ENCODE results near the gene DNM3.

The DNM3 gene

GRCh38 chr1:172451002-172451443, 609.7 kb downstream of the DNM3 start:
- no peak for DNase-seq (ENCODE audit: low spot score)

- DNase-seq (ENCODE audit: low spot score): peak; percentile 16
These were observed 611.3 kb downstream of the DNM3 start for GRCh38 chr1:172452536-172453152.

- no peak for DNase-seq (ENCODE audit: low spot score)
These were observed 611.9 kb downstream of the DNM3 start for GRCh38 chr1:172453153-172453545.

GRCh38 chr1:172453607-172454006, 612.3 kb downstream of the DNM3 start:
- DNase-seq (ENCODE audit: low spot score): no peak

GRCh38 chr1:172455451-172455850, 614.2 kb downstream of the DNM3 start:
- no peak for DNase-seq (ENCODE audit: low spot score)

- DNase-seq (ENCODE audit: low spot score): no peak
These were observed 615.1 kb downstream of the DNM3 start for GRCh38 chr1:172456344-172456769.

GRCh38 chr1:172457479-172458130, 616.3 kb downstream of the DNM3 start:
- no peak for DNase-seq (ENCODE audit: low spot score)

GRCh38 chr1:172460177-172460576, 618.9 kb downstream of the DNM3 start:
- no peak for DNase-seq (ENCODE audit: low spot score)

- no peak for DNase-seq (ENCODE audit: low spot score)
These were observed 619.6 kb downstream of the DNM3 start for GRCh38 chr1:172460887-172461315.

Small RNAs within 50 kb of the gene (small RNA-seq; reads per million reads assigned to genes)
- gene MIR199A2 (0 reads per million in 2 experiments), gene RNU6-157P (0 reads per million in 2 experiments)
